ENCODE measurements around the gene SYNJ2. TPM values are rescaled to one million over a fixed set of nuclear protein-coding genes. Genes with fewer than 3 reads are reported as not detected.

The SYNJ2 gene
- total RNA-seq, 1 donor from 2014 or later, result 18.9 TPM

DNA sequence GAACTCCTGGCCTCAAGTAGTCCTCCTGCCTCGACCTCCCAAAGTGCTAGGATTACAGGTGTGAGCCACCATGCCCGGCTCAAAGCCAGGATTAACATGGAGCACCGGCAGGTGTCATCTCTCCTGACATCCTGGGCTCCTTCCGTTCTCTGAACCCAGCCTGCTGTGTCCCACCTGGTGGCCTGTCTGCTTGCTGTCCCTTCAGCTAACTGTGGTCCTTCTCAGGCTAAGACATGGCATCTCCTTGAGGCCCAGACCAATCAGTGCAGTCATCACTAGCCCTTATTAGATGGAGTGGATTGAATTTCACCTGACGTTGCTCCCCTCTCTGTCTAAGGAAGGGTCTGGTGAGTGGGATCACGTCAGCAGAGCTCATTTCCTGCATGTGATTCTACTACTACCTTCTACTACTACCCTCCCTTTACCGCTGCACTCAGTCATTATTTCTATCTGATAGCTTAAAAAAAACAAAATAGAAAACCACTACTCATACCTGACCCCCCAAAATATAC is 28.0 kb upstream of the SYNJ2 start:
- Mint-ChIP-seq H3K4me1 (ENCODE audit: low read depth) (peaks cover 35% of the 10 kb centered on the region), H3K36me3 (ENCODE audit: insufficient read depth) (peaks cover 9% of the 10 kb centered on the region), H3K27me3 (no peaks in the 10 kb centered on the region), H3K27ac (peak overlapping the region; percentile 98), H3K4me3 (ENCODE audit: low read depth) (peak overlapping the region; percentile 59), H3K9me3 (ENCODE audit: low read depth) (peaks cover 28% of the 10 kb centered on the region)
- TF ChIP-seq CTCF (IDR thresholded peaks at IDR 0.05; ENCODE audit: unreplicated experiment), result no peak
- no peak for DNase-seq (ENCODE audit: low spot score, unreplicated experiment)

GRCh38 chr6:157954150-157955117 is 27.2 kb upstream of the SYNJ2 start:
- peak; percentile 18 for TF ChIP-seq CTCF (IDR thresholded peaks at IDR 0.05; ENCODE audit: unreplicated experiment)
- Mint-ChIP-seq H3K9me3 (ENCODE audit: low read depth) (peaks cover 28% of the 10 kb centered on the region), H3K27ac (peak overlapping the region; percentile 98), H3K36me3 (ENCODE audit: insufficient read depth) (peaks cover 5% of the 10 kb centered on the region), H3K27me3 (no peaks in the 10 kb centered on the region), H3K4me3 (ENCODE audit: low read depth) (peak overlapping the region; percentile 59), H3K4me1 (ENCODE audit: low read depth) (peaks cover 35% of the 10 kb centered on the region)
- peak; percentile 56 for DNase-seq (ENCODE audit: low spot score, unreplicated experiment)

- Mint-ChIP-seq H3K4me3 (ENCODE audit: low read depth) (no peak overlapping the region), H3K4me1 (ENCODE audit: low read depth) (peaks cover 35% of the 10 kb centered on the region), H3K27ac (no peak overlapping the region), H3K27me3 (no peaks in the 10 kb centered on the region), H3K9me3 (ENCODE audit: low read depth) (peaks cover 24% of the 10 kb centered on the region), H3K36me3 (ENCODE audit: insufficient read depth) (peaks cover 6% of the 10 kb centered on the region)
- no peak for DNase-seq (ENCODE audit: low spot score, unreplicated experiment)
- TF ChIP-seq CTCF (IDR thresholded peaks at IDR 0.05; ENCODE audit: unreplicated experiment), result no peak
Measured at GRCh38 chr6:157955675-157956074, 26.0 kb upstream of the SYNJ2 start.

DNA sequence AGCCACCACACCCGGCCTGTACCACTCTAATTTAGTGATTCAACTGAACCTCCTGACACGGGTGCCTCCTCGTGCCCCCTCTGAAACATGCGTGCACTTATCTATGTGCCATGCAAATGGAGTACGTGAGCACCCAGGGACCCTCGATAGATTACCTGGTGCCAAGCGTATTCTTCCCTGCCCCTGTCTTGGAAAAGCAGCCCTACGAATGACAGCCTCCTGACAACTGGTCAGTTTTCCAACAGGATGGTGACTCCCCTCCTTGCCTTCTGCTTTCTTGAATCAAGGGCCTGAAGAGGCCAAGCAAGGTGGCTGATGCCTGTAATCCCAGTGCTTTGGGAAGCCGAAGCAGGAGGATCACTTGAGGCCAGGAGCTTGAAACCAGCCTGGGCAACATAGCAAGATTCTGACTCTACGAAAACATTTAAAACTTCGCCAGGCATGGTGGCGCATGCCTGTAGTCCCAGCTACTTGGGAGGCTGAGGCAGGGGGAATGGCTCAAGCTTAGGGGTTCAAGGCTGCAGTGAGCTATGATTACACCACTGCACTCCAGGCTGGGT is 25.4 kb upstream of the SYNJ2 start:
- Mint-ChIP-seq H3K27ac (no peak overlapping the region), H3K4me3 (ENCODE audit: low read depth) (no peak overlapping the region), H3K27me3 (no peaks in the 10 kb centered on the region), H3K36me3 (ENCODE audit: insufficient read depth) (peaks cover 6% of the 10 kb centered on the region), H3K4me1 (ENCODE audit: low read depth) (peaks cover 32% of the 10 kb centered on the region), H3K9me3 (ENCODE audit: low read depth) (peaks cover 19% of the 10 kb centered on the region)
- TF ChIP-seq CTCF (IDR thresholded peaks at IDR 0.05; ENCODE audit: unreplicated experiment), result no peak
- DNase-seq (ENCODE audit: low spot score, unreplicated experiment), result no peak

DNA sequence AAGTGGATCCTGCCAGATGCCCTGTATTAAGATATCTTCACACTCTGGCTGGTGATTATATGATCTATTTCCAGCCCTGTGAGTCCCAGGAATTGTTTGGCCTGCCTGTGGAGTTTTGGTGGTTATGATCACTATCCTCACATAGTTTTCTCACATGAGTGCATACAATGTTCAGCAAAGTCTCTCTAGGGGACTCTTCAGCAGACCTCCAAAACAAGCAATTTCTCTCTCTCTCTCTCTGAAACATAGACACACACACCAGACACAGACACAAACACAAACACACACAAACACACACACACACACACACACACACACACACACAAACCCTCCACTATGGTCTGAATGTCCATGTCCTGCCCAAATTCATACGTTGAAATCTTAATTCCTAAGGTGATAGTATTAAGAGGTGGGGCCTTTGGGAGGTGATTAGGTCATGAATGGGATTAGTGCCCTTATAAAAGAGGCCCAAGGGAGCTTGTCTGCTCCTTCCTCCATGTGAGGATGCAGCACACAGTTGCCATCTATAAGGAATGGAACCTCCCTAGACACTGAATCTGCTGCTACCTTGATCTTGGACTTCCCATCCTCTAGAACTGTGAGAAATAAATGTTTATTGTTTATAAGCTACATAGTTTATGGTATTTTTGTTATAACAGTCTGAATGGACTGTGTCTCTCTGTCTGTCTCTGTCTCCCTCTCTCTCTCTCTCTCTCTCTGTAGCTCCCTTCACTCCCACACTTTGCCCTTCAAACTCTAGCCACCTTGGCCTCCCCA is 22.0 kb upstream of the SYNJ2 start:
- DNase-seq (ENCODE audit: low spot score, unreplicated experiment), result no peak
- Mint-ChIP-seq H3K9me3 (ENCODE audit: low read depth) (peaks cover 19% of the 10 kb centered on the region), H3K4me3 (ENCODE audit: low read depth) (no peak overlapping the region), H3K27me3 (no peaks in the 10 kb centered on the region), H3K27ac (no peak overlapping the region), H3K36me3 (ENCODE audit: insufficient read depth) (peaks cover 6% of the 10 kb centered on the region), H3K4me1 (ENCODE audit: low read depth) (peaks cover 7% of the 10 kb centered on the region)
- no peak for TF ChIP-seq CTCF (IDR thresholded peaks at IDR 0.05; ENCODE audit: unreplicated experiment)
